GM20000 (cell line): ENCODE data around the gene CLDN11.

Experiments
- DNase-seq: peaks from one replicate; pipeline ENCODE4 v3.0.0; 2012; ENCODE audit warnings: low spot score
- CTCF ChIP-seq: IDR thresholded peaks from 2 replicates; pipeline ENCODE4 v1.5.1; 2012; ENCODE audit warnings: mild to moderate bottlenecking, control low read depth; ENCODE audit errors: extremely low read depth, missing control alignments

The CLDN11 gene

GRCh38 chr3:170438836-170439235 is 20.2 kb downstream of the CLDN11 start:
- DNase-seq, result no peak
- TF ChIP-seq CTCF, result no peak

- TF ChIP-seq CTCF, result no peak
- no peak for DNase-seq
Measured at GRCh38 chr3:170440344-170440743, 21.7 kb downstream of the CLDN11 start.

GRCh38 chr3:170441412-170441811 is 22.7 kb downstream of the CLDN11 start:
- no peak for DNase-seq
- TF ChIP-seq CTCF, result no peak

DNA sequence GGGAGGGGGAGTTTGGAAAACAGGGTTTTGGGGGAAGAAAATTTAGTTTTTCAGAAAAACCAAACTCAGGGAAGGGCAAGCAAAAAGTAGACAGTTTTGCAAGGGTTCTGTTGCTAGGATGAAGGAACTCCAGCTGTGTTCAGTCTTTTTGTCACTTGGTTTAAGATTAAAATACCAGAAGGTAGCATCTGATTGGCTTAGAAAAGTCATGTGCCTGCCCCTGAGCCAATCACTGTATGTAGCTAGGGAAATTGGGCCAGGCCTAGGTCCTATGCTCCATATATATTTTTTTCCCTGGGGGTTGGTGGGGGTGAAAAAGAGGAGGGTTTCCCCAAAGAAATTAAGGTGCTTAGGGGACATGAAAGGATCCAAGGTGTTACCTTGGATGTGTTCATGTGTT is 24.3 kb downstream of the CLDN11 start:
- no peak for TF ChIP-seq CTCF
- DNase-seq, result no peak

- no peak for DNase-seq
- no peak for TF ChIP-seq CTCF
Measured at GRCh38 chr3:170443457-170443856, 24.8 kb downstream of the CLDN11 start.

DNA sequence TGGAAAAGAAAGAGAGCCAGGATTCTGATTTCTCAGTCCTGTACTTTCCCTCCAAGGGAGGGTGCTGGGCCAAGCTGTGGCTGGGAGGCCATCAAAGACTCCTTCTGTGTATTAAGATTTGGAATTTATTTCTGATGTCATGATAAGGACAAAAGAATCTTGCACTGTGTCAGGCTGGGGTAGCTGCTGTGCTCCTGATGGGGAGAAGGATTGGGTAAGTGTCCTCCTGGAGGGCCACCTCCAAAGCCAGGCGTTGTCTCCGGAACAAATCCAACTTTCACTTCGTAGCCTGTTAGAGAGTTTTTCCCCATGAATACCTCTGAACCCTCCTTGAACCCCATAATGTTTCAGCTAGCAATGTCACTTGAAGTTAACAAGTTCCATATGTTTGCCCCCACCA is 29.9 kb downstream of the CLDN11 start:
- TF ChIP-seq CTCF, result no peak

DNA sequence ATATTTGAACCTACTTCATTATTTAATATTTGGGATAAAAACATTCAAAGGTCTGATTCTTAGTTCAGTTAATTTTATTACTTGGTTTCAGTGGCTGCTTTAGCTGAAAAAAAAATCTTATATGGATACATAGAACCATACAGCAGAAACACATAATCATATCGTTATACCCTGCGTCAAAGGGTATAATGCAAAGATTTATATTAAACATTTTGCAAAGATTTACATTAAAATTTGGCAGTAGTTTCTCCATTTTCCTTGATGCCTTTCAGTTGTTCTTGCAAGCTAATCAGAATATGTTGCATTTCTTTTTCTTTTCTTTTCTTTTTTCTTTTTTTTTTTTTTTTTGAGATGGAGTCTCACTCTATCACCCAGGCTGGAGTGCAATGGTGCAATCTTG is 31.4 kb downstream of the CLDN11 start:
- DNase-seq, result no peak
- no peak for TF ChIP-seq CTCF

More for the DNA sequence above, 29.9 kb downstream of the CLDN11 start:
- DNase-seq, result no peak
